GM19043 (cell line): ENCODE measurements around the gene KRTAP4-12.
"Not testable (repeated sequence)": the region's sequence is repeated elsewhere in the genome, so short reads cannot be mapped to it uniquely, and the experiment has no call there.

Source experiments
- ATAC-seq: cut with Tn5 transposase; IDR thresholded peaks from one replicate; pipeline ENCODE4 v1.9.1; 2021; ENCODE audit warnings: low read depth; ENCODE audit not compliant: unreplicated experiment

Gene KRTAP4-12

GRCh38 chr17:41127371-41127770 lies 3.4 kb upstream of the KRTAP4-12 start:
- ATAC-seq = no peak

GRCh38 chr17:41126412-41126811 lies 2.4 kb upstream of the KRTAP4-12 start:
- no peak for ATAC-seq

DNA sequence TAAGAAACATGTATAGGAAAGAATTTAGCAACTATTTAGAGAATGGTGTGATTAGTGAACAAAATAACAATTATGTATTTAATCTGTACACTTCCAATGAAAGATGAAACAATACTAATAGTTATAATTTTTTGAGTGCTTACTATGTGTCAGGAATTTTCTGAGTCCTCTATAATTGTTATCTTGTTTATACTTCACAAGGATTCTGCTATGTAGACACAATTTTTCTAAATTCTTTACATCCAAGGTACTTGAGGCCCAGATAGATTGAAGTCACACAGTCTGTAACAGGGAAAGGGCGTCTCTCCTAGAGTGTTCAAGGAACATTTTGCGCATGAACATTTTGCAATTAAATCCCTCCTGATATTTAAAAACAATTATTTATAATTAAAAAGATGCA lies 1.1 kb upstream of the KRTAP4-12 start:
- no peak for ATAC-seq

DNA sequence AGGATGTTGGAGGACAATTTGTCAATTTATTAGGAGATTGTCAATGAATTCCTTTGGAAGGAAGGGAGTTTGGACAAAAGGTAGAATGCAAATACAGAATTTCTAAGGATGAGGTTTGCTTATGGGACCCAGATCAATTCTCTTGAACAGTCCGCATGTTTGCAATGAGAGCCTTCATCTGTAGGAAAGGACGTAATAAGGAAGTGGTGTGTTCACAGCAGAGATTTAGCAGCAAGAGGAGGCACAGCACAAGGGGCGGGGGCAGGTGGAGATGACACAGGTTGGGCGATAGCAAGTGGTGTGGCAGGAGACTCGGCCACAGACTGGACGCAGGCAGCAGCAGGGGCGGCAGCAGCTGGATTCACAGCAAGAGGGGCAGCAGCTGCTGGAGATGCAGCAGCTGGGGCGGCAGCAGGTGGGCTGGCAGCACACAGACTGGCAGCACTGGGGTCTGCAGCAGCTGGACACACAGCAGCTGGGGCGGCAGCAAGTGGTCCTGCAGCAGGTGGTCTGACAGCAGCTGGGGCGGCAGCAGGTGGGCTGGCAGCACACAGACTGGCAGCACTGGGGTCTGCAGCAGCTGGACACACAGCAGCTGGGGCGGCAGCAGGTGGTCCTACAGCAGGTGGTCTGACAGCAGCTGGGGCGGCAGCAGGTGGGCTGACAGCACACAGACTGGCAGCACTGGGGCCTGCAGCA lies 541 bp downstream of the KRTAP4-12 start:
- ATAC-seq = not testable (repeated sequence)

DNA sequence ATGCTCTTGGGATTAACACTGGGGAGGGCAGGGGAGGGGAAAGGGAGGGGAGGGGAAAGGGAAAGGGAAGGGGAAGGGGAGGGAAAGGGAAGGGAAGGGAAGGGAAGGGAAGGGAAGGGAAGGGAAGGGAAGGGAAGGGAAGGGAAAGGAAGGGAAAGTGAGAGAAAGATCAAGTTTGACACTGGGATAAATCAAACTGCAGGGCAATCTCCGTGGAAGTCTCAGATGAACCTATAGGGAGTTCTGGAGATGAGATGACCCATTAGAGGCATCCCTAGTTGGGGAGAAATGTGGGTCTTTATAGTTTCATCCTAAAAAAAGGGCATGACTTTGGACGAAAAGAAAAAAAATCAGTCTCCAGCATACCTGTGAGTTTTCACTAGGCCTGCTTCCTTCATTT lies 2.2 kb downstream of the KRTAP4-12 start:
- ATAC-seq = no peak

DNA sequence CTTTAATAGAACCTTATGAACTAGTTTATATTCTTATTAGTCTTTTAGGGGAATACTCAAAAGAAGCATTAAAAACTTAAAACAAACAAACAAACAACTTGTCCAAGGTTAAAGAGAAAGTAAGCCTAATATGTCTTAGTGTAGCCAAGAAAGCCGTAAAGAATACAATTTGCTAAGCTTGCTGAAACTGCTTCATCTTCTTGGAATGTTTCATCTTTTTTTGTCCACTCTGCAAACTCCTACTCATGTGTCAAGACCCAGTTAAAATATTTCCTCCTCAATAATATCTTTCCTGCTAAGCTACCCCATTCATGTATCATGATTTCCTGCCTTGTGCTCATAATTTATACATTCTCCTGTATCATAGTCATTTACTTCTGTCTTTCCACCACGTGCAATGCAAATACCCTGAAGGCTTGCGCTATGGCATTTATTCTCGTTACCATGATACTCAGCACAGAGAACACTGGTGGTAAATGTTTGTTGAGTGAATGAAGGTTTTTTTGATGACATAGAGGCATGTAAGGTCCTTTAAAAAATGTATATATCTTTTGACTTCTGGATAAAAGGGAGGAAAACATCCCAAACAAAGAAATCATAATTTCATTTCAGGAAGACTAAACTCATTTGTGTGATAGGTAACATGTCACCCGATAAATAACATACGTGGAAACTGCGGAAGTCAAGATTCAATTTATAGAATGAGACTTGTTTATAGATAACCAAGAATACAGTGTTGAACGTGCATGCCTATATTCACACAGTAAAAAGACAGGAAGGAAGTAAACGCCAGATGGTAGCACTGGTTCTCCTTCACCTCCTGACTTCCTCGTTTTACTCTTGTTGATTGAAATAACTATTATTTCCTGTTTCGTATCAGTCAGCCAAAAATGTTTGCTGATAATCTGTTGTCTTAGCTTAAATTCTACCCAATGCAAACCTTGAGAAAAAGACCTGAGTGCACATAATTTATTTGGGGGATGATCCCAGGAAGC lies 4.0 kb downstream of the KRTAP4-12 start:
- not testable (repeated sequence) for ATAC-seq

DNA sequence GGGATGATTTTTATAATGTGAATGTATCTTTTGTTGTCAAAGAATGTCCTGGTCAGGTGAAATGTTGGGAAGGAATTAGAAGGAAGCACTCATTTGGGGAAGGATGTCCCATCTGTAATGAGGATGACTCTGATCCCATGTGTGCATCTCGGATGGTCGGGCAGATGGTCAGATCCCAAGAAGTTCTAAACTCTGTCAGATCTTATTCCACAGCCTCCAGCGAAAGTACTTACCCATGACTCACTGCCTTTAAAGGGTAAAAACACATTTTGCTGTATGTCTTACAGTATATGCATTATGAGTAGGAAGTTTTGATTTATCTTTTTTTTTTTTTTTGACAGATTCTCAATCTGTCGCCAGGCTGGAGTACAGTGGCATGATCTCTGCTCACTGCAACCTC lies 5.3 kb downstream of the KRTAP4-12 start:
- no peak for ATAC-seq

DNA sequence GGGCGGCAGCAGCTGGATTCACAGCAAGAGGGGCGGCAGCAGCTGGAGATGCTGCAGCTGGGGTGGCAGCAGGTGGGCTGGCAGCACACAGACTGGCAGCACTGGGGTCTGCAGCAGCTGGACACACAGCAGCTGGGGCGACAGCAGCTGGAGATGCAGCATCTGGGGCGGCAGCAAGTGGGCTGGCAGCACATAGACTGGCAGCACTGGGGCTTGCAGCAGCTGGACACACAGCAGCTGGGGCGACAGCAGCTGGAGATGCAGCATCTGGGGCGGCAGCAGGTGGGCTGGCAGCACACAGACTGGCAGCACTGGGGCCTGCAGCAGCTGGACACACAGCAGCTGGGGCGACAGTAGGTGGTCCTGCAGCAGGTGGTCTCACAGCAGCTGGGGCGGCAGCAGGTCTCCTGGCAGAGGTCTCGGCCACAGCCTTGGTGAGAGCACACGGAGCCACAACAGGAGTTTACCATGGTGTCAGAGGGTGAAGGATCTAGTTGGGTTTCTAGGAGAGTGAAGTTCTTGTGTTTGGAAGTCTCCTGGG lies 6.1 kb downstream of the KRTAP4-12 start, which contains the start of gene KRTAP4-11:
Gene KRTAP4-11 (minus strand): TSS at position 528 of the 541 bp plus-strand sequence. CDS start 58 bp downstream, at position 470.
- ATAC-seq = not testable (repeated sequence)

DNA sequence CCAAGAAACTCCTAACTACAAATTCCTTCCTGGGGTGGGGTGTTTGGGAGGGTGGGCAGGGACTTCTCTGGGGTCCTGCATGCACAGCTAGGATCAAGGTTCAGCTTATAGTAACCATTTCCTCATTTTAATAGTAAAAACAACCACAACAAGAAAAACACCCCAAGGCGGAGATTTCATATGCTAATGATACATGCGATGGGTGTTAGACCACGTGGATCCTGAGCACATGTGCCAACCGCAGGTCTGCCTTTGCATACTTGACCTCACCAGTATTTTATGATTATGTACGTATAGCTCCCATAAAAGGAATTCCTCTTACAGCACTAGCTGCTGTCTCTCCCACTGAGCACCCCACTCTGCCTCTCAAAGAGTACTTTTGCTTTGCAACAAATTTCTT lies 7.7 kb downstream of the KRTAP4-12 start:
- no peak for ATAC-seq

- ATAC-seq = no peak
Observed at GRCh38 chr17:41111151-41111885, 12.7 kb downstream of the KRTAP4-12 start.

DNA sequence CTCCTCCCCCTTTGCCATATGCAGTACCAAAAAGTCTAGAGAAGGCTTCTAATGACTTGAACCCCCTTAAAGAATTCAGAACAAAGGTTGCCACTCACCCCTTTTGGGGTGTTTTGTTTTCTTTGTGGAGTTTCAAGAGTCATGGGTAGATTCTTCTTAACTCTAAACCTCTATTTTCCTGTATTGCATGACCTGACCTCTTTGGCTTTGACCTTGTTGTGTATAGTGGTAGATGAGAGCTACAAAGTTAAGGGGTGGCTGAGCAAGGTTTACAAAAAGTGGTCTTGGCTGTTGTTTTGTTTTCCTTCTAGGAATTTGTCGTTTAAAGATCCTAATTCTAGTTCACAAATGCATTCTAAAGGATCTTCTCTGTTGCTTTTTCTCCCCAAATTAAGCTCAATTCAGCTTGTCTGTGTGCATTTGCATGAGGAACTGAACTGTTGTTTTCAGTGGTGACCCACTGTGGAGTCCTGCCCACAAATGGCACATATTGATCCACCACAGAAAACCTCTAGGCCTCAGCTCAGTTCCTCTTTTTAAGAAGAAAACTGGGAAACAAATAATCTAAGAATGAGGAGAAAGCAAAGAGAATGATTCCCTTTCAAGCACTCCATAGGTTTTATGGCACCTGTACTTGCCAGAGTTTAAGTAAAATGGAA lies 15.1 kb downstream of the KRTAP4-12 start:
- ATAC-seq = not testable (repeated sequence)

DNA sequence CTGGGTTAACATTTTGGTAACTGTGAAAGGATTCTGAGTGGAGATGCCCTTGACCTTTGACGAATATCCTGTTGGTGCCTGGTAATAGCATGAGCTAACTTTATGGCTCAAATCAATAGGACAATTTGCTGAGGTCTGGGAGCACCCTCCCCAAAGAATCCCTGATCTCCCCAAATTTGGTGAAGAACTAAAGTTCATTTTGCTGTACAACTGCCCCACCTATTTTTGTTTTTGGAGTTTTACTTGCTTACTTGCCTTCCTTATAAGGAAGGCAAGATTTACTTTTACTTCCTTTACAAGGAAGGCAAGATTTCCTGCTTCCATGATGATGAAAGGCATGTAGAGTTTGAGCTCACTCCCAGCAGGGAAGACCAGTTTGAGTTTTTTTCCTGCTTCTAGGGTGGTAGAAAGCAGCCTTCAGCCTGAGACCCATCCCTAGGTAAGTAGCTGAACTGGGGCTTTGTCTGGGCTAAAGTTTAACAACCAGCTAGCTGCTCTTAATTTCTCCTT lies 16.0 kb downstream of the KRTAP4-12 start:
- ATAC-seq = no peak

DNA sequence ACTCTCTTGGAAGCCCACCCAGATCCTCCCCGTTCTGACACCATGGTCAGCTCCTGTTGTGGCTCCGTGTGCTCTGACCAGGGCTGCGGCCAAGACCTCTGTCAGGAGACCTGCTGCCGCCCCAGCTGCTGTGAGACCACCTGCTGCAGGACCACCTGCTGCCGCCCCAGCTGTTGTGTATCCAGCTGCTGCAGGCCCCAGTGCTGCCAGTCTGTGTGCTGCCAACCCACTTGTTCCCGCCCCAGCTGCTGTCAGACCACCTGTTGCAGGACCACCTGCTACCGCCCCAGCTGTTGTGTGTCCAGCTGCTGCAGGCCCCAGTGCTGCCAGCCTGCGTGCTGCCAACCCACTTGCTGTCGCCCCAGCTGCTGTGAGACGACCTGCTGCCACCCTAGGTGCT lies 18.6 kb downstream of the KRTAP4-12 start, which contains the start of gene KRTAP4-9:
Gene KRTAP4-9 (plus strand): TSS at position 43 of the 400 bp plus-strand sequence. CDS start 0 bp downstream, at position 43.
- ATAC-seq = not testable (repeated sequence)

DNA sequence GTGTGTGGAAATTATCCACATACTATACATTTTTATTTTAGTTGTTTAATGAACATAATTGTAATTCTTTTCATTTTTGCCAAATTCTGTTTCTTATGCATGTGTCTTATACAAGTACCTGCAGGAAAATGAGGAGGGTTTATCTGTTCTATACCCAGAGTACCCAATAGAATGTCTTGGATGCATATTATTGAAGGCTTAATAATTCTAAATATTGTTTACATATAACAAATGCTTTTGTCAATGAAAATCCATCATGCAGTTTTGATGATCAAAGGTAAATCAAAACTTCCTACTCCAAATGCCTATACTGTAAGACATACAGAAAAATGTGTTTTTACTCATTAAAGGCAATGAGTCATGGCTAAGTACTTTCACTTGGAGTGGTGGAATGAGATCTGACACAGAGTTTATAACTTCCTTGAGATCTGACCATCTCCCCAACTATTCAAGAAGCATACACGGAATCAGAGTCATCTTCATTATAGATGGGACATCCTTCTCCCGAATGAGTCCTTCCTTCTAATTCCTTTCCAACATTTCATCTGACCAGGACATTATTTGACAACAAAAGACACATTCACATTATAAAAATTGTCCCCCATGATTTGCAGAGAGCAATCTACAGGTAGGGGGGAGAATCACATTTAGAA lies 19.5 kb downstream of the KRTAP4-12 start:
- not testable (repeated sequence) for ATAC-seq

- no peak for ATAC-seq
Observed at GRCh38 chr17:41103896-41104295, 20.1 kb downstream of the KRTAP4-12 start.

DNA sequence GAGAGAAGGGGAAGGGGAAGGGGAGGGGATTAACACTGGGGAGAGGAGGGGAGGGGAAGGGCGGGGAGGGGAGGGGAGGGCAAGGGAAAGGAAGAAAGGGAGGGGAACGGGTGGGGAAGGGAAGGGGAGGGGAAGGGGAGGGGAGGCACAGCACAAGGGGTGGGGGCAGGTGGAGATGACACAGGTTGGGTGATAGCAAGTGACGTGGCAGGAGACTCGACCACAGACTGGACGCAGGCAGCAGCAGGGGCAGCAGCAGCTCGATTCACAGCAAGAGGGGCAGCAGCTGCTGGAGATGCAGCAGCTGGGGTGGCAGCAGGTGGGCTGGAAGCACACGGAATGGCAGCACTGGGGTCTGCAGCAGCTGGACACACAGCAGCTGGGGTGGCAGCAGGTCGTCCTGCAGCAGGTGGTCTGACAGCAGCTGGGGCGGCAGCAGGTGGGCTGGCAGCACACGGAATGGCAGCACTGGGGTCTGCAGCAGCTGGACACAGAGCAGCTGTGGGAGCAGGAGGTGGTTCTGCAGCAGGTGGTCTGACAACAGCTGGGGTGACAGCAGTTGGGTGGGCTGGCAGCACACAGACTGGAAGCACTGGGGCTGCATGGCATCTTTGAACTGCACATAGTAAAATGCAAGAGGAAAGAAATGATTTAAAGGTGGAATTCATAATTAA lies 22.3 kb downstream of the KRTAP4-12 start, which contains the start of gene KRTAP4-16:
Gene KRTAP4-16 (minus strand): TSS at position 624 of the 674 bp plus-strand sequence. CDS start 0 bp downstream, at position 624.
- ATAC-seq = no peak

DNA sequence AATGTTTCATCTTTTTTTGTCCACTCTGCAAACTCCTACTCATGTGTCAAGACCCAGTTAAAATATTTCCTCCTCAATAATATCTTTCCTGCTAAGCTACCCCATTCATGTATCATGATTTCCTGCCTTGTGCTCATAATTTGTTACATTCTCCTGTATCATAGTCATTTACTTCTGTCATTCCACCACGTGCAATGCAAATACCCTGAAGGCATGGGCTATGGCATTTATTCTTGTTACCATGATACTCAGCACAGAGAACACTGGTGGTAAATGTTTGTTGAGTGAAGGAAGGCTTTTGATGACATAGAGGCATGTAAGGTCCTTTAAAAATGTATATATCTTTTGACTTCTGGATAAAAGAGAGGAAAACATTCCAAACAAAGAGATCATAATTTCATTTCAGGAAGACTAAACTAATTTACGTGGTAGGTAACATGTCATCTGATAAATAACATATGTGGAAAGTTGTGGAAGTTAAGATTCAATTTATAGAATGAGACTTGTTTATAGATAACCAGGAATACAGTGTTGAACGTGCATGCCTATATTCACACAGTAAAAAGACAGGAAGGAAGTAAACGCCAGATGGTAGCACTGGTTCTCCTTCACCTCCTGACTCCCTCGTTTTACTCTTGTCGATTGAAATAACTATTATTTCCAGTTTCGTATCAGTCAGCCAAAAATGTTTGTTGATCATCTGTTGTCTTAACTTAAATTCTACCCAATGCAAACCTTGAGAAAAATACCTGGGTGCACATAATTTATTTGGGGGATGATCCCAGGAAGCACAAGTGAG lies 24.1 kb downstream of the KRTAP4-12 start:
- not testable (repeated sequence) for ATAC-seq

DNA sequence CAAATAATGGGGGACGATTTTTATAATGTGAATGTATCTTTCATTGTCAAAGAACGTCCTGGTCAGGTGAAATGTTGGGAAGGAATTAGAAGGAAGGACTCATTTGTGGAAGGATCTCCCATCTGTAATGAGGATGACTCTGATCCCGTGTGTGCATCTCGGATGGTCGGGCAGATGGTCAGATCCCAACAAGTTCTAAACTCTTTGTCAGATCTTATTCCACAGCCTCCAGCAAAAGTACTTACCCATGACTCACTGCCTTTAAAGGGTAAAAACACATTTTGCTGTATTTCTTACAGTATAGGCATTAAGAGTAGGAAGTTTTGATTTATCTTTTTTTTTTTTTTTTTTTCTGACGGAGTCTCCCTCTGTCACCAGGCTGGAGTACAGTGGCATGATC lies 25.5 kb downstream of the KRTAP4-12 start:
- ATAC-seq = no peak
